Stimulated activated CD4-positive, alpha-beta T cell treated with anti-CD3 and anti-CD28 coated beads, Interleukin-15, amount 100 ng/mL, for 1 hour (primary cell): Measurements from ENCODE around the gene TOB2.
"Not testable (repeated sequence)": the region's sequence is repeated elsewhere in the genome, so short reads cannot be mapped to it uniquely, and the experiment has no call there.

Source experiments
- DNase-seq, 2 donors: peaks; one replicate each; pipeline ENCODE4 v3.0.0-alpha.2; 2020; ENCODE audit warnings: low read depth in 1 of 2, low spot score in 1 of 2

The TOB2 gene

DNA sequence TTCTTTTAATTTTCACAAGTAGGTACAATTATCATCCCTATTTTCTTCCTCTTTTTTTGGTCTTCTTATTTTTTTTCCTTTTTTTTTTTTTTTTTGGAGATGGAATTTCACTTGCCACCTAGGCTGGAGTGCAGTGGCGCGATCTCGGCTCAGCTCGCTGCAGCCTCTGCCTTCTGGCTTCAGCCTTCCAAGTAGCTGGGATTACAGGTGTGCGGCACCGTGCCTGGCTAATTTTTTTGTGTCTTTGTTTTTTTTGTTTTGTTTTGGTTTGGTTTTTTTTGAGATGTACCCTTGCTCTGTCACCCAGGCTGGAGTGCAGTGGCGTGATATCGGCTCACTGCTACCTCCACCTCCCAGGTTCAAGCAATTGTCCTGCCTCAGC lies 16.7 kb downstream of the TOB2 start:
- no peak for DNase-seq

DNA sequence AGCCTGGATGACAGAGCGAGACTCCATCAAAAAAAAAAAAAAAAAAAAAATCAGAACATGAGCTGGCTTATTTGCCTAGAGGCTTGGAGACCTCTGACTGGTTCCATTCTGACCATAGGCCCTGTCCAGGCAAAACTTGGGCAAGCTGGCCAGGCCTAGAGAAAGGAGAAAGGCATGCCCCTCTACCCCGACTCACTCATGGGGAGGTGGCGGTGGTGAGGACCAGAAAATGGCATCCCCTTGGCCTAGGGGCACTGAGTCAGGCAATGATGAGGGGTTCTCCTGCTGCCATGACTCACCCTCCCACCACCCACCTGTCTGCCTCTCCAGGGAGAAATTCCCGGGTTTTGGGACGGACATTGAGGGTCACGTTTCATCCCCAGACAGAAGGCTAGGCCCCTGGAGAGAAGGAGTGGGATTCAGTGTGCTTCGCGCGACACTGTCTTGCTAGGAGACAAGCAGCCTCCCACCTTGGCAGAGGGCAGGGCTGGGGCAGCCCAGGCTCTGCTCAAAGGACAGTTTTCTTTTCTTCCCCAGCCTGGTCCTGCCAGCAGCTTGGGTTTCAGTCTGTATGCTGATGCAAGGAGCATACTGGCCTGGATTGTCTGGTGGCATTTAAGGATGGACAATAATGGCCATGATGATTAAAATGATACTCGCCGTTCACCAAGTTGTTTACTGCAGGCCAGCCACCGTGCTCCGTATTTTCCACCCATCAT lies 17.2 kb downstream of the TOB2 start:
- DNase-seq, result no peak

DNA sequence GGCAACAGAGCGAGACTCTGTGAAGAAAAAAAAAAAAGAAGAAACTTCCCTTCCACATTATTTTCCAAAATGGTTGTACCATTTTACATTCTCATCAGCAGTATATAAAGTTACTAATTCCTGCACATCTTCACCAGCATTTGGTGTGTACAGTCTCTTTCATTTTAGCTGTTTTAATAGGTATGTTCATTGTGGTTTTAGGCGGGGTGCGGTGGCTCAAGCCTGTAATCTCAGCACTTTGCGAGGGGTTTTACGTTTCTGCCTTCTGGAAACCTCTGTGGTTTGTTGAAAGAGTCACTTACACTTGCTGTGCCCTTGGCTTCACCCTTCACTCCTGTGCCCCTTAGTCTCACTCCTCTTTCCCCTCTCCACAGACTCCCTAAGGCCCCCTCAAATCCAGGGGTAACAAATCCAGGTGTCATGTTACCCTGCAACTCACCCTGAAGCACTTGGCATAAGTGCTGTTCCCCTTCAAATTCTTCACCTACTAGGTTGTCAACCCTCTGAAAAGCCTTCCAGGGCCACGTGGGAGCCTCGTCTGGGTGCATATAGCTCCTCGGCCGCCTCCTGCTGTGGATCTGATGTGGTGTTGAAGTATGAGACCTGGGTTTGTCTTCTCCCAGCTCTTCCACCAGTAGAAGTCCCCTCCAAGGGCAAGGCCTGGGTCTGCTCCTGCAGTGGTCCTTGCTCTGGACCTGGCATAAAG lies 20.8 kb downstream of the TOB2 start:
- no peak for DNase-seq

DNA sequence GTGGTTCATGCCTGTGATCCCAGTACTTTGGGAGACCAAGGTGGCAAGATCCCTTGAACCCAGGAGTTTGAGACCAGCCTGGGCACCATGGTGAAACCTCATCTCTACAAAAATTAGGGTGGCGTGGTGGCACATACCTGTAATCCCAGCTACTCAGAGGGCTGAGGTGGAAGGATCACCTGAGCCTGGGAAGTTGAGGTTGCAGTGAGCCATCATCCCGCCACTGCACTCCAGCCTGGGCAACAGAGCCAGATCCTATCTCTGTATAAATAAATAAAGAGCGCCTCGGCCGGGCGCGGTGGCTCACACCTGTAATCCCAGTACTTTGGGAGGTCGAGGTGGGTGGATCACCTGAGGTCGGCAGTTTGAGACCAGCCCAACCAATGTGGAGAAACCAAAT lies 27.9 kb downstream of the TOB2 start:
- no peak for DNase-seq

DNA sequence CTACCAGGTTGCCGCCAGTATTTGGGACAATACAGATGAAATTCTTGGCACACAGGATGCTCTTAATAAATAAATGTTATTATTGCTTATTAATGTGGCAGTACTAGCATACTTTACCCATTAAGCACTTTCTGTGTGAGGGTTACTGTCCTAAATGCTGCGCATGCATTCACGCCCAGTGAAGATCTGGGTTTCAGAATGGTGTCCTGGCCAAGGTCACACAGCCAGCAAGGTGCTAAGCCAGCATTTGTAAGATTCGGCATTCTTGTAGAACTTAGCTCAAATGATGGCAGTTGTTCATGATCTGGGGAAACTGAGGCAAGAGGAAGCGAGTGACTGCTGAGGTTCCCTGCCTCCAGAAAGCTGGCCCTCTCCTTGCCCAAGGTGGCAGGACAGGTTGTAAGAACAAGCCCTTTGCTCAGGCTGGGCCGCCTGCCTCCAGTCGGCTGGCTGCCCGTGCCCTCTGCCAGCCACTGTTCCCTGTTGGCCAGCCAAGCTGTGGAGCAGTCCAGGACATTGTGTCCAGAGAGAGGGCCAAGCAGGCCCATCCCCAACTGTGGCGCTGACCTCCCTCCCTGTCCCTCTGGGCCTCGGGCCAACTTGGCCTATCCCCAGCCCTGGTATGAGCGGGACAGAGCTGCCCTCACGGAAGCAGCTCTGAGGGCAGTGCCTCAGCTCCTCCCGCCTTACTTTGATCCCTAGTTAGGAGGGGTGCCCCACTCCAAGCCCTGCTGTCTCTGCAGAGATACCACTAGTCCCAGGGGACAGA lies 28.8 kb downstream of the TOB2 start:
- no peak for DNase-seq

- DNase-seq, result no peak
Observed at GRCh38 chr22:41415554-41415953, 31.0 kb downstream of the TOB2 start.

DNA sequence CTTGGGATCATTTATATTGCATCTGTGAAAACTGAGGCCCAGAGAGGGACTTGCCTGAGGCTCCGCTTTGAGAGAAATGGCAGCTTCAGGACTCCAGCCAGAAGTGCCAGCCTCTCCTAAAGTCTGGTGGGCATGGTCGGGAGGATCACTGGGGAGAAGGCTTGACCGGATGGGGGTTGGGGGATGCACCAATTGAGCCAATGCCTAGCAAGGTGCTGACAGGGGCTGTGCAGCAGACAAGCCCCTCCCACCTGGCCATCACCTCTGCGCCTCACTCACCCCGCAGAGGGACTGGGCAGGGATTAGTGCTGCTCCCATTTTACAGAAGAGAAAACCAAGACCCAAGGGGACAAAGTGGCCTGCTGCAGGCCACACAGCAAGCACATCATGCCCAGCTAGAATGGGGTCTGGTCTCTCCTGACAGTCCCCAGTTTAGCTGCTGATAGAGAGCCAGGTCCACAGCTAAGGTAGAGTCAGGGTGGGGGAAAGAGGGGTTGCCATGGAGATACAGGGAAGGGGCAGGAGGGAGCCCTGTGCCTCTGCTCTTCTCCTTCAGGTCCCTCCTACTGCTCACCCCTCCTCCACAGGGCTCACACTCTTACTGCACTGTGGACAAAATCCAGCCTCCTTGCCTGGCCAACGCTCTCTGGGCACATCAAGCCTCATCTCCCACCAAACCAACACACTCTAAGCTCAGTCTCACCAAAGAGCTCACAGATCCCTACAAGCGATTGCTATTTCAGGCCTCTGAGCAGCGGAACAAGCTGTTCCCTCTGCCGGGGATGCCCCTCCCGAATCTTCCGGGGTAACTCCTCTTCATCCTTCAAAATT lies 35.4 kb downstream of the TOB2 start:
- no peak for DNase-seq

DNA sequence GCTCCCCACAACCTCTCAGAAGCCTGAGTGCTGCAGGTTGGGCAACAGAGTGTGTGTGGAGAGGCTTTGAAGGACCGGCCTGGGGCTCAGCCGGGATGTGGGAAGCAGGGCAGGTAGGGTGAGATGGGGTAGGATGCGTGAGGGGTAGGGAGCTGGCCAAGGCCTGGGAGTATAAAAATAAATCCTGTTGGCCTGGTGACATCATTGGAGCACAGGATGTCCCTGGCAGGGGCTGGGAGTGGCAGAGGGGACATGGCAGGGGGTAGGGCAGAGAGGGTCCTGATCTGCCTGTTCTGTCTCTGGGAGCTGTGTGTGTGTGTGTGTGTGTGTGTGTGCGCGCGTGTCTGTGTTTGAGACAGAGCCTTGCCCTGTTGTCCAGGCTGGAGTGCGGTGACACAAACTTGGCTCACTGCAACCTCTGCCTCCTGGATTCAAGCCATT lies 36.3 kb downstream of the TOB2 start:
- no peak for DNase-seq

DNA sequence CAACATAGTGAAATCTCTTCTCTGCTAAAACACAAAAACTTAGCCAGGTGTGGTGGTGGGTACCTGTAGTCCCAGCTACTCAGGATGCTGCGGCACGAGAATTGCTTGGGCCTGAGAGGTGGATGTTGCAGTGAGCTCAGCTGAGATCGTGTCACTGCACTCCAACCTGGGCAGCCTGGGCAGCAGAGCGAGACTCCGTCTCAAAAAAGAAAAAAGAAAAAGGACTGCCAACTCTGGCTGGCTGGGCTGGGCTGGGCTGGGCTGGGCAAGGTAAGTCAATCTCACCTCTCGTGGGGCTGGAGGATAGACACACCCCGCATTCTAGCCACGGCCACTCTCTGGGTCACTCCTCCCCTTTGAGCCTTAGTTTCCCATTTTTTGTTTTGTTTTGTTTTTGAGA lies 37.9 kb downstream of the TOB2 start:
- DNase-seq, result no peak

- DNase-seq, result no peak
Observed at GRCh38 chr22:41407433-41407832, 39.2 kb downstream of the TOB2 start.

- no peak for DNase-seq
Observed at GRCh38 chr22:41406410-41406809, 40.2 kb downstream of the TOB2 start.

DNA sequence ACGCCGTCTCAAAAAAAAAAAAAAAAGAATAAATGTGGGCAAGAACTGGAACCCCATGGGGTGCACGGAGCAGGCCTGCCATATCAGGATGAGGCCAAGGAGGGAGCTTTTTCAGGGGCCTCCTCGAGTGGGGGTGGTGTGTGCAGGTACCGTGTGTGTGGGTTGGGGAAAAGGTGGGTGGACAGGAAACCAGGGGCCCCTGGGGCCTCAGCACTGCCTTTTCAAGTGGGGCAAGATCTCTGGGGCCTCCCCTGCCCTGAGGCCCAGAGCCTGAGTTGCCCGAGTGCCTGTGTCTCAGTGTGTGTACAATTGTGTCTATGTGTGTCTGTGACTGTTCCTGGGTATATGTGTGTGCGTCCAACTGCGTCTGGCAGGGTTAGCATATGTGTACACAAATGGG lies 41.0 kb downstream of the TOB2 start:
- peak in 1 of 2 donors; percentile 24 for DNase-seq

GRCh38 chr22:41403532-41404318 lies 42.9 kb downstream of the TOB2 start:
- peak; percentile 61 to 62 for DNase-seq

DNA sequence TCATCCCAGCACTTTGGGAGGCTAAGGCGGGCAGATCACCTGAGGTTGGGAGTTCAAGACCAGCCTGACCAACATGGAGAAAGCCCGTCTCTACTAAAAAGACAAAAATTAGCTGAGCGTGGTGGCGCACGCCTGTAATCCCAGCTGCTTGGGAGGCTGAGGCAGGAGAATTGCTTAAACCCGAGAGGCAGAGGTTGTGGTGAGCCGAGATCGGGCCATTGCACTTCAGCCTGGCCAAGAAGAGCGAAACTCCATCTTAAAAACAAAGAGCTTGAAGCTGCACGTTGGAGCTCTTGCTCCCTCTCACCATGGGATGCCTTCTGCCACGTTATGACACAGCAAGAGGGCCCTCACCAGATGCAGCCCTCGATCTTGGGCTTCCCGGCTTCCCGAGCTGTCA lies 43.8 kb downstream of the TOB2 start:
- DNase-seq, result not testable (repeated sequence)

- DNase-seq, result no peak
Observed at GRCh38 chr22:41401781-41402648, 44.6 kb downstream of the TOB2 start.

DNA sequence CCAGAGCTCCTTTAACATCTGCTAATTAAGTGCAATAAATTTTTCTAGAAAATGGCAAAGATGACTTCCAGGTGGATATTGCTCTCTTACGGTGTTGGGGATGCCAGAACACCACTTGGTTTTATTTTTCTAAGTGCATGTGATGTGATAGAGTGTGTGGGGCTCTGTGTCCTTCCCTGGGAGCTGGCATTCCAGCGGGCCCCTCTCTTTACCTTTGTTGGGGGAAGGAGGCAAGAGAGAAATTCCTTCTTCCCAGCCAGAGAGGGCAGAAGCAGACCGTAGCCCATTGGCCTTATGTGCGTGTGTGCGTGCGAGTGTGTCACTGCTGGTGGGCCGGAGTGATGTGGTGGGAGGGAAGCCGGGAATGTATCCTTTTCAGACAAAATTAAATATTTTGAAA lies 47.7 kb downstream of the TOB2 start:
- no peak for DNase-seq

DNA sequence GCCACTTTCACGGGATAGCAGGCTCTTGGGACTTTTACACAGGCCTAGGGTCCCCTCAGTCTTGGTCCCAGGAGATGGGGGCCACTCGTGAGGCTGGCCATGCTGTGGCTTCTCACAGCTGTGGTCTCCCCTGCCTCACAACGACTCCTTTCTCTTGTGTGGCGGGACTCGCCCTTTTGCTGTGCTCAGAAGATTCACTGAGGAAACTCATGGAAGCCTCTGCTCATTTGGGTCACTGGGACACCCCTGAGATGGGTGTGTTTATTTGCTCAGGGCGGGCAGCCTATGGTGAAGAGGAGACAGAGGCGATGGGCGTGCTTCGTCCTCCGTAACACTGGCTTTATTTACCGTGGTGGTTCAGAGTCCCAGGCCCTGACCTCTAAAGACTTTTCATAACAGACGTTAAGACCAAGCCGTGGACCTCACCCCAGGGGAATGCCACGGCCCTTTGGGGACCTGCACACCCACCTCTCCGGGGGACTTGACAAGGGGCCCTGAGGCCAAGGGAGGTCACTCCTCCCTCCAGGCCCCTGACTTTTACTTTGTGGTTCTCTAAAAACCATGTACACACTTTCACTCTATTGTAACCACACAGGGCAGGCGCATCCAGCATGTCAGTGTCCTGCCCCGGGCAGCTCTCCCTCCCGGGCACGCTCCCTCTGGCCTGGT lies 49.3 kb downstream of the TOB2 start:
- DNase-seq, result no peak

GRCh38 chr22:41395531-41396240 lies 50.9 kb downstream of the TOB2 start:
- no peak for DNase-seq
